NOMO-1 (cell line): ENCODE results near the gene CNDP1.
A peak's percentile ranks its signal among the peaks of the same experiment; 100 is the strongest.
"Not testable (repeated sequence)": the region's sequence is repeated elsewhere in the genome, so short reads cannot be mapped to it uniquely, and the experiment has no call there.

Experiments used
- DNase-seq, 2 experiments: peaks; one replicate each; lab custom pipeline; 2025; ENCODE audit not compliant: unreplicated experiment in 2 of 2; lab: John Stamatoyannopoulos, UW

CNDP1 gene

GRCh38 chr18:74544898-74545297, 10.6 kb downstream of the CNDP1 start:
- no peak for DNase-seq

GRCh38 chr18:74546007-74546406, 11.7 kb downstream of the CNDP1 start:
- no peak for DNase-seq

GRCh38 chr18:74546751-74547530, 12.6 kb downstream of the CNDP1 start:
- DNase-seq: no peak

GRCh38 chr18:74547860-74548259, 13.6 kb downstream of the CNDP1 start:
- DNase-seq: no peak

DNA sequence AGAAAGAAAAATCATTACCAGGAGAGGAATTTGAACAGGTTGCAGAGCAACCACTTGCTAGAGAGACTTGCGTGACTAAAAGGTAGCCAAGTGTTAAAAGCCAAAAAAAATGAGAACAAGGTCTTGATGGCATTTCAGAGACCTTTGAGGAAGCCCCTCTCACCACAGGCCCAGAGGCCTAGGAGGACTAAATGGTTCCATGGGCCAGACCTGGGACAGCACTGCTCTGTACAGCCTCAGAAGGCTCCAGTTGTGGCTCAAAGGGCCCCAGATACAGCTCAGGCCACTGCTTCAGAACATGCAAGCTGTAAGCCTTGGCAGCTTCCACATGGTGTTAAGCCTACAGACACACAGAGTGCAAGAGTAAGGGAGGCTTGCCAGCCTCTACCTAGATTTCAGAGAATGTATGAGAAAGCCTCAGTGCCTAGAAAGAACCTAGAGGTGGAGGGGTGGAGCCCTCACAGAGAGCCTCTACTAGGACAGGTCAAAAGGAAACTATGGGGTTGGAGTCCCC, 15.3 kb downstream of the CNDP1 start:
- DNase-seq: no peak

DNA sequence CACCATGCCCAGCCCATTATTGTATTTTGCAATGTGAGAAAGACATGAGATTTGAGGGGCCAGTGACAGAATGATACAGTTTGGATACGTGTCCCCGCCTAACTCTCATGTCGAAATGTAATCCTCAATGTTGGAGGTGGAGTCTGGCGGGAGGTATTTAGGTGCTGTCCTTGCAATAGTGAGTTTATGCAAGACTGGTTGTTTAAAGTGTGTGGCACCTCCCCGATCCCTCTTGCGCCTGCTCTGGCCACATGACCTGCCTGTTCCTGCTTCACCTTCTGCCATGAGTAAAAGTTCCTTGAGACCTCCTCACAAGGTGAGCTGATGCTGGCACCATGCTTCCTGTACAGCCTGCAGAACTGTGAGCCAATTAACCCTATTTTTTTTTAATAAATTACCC, 16.6 kb downstream of the CNDP1 start:
- DNase-seq: peak in 1 of 2 experiments; percentile 7

GRCh38 chr18:74551452-74551851, 17.2 kb downstream of the CNDP1 start:
- DNase-seq: no peak

GRCh38 chr18:74551936-74552555, 17.7 kb downstream of the CNDP1 start:
- DNase-seq: peak; percentile 43 to 88

DNA sequence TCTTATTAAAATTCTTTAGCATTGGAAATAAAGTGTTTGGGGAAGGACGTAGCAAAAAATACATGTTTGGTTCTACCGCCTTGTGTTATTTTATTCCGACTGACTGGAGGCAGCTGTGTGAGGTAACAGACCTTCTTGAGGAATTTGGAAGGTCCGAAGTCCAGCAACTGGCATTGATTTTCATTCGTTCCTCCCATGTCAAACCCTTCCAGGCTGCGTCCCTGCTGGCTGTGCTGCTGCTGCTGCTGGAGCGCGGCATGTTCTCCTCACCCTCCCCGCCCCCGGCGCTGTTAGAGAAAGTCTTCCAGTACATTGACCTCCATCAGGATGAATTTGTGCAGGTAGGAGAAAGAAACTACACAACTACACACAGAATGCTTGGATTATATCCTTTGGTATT, 21.8 kb downstream of the CNDP1 start:
- DNase-seq: no peak

GRCh38 chr18:74558096-74558495, 23.8 kb downstream of the CNDP1 start:
- no peak for DNase-seq

- DNase-seq: no peak
These were observed 27.9 kb downstream of the CNDP1 start for GRCh38 chr18:74562131-74562730.

GRCh38 chr18:74562775-74563174, 28.5 kb downstream of the CNDP1 start:
- DNase-seq: no peak

DNA sequence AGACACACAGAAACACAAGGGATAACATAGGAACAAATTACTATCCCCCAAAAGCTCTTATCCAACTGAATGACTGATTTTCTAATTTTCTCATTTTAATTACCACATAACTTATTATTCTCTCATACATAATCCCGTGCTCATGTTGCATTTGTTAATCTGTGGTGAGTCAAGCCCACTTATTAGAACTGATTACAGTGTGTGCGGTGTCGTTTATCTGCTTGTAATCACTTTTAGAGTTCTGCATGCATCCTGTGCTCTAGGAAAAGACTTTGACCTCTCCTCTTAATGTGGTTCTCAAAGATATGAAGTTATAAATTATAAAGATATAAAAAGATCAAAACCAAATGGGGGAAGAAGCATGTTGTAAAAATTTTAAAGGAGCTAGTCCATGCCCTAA, 29.7 kb downstream of the CNDP1 start:
- DNase-seq: no peak

GRCh38 chr18:74565164-74565563, 30.9 kb downstream of the CNDP1 start:
- DNase-seq: not testable (repeated sequence)

- not testable (repeated sequence) for DNase-seq
These were observed 31.7 kb downstream of the CNDP1 start for GRCh38 chr18:74565993-74566392.

GRCh38 chr18:74567822-74568221, 33.5 kb downstream of the CNDP1 start:
- peak; percentile 27 to 62 for DNase-seq

GRCh38 chr18:74569401-74569800, 35.1 kb downstream of the CNDP1 start:
- DNase-seq: no peak

DNA sequence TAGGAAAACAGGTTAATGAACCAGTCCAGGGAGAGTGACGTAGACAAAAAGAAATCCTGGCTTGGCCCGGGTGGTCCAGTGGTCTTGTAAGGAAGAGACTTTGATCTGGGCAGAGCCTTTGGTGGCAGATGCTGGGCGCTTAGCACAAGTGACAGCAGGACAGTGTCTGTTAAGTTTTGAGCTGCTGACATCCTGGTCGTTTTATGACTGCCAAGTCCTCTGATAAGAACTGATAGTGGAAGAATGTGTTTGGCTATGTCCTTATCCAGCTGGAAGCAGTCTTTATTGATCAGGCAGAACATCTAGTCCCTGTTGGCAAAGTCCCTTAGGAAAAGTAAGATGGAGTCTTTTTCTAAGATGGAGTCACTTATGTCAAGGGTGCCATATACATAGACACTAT, 36.0 kb downstream of the CNDP1 start:
- no peak for DNase-seq

DNA sequence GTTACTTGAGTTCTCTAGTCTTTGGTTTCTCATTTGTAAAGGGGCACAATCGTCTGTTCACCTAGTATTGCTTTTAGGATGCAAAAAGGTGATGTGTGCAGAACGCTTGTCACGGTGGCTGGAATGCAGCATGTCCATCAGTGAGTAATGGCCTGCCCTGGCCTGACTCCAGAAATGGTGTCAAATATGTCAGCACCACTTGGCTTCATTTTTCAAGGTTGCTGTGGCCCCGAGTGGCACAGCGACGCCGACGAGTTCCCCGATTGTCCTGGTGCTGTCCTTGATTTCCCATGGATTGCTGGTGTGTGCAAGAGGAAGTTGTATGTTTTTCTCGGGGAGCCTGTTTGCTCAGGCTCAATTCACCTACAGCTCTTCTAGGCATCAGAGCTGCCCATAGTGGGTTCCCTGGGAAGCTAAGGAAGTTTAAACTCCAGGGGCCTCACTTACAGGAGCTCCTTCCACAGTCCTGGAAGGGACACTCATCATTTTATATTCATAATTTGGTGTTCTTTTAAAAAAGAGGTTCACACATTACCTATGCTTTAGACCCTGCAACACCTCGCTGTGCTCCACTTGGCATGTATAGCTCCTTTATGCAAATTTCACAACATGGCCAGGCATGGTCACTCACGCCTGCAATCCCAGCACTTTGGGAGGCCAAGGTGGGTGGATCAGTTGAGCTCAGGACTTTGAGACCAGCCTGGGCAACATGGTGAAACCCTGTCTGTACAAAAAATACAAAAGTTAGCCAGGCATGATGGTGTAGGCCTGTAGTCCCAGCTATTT, 37.8 kb downstream of the CNDP1 start:
- no peak for DNase-seq

GRCh38 chr18:74573053-74573452, 38.8 kb downstream of the CNDP1 start:
- no peak for DNase-seq

- DNase-seq: no peak
These were observed 40.6 kb downstream of the CNDP1 start for GRCh38 chr18:74574916-74575315.
